Tibial nerve (tissue), 4 donors: ENCODE measurements around the gene MYH7.

Experiments
- EP300 ChIP-seq, 2 donors: sonication (generic); formaldehyde crosslinking; IDR thresholded peaks; one replicate each; pipeline ENCODE4 v1.6.1; 2017; ENCODE audit warnings: antibody characterized with exemption in 2 of 2, mild to moderate bottlenecking in 1 of 2
- POLR2A ChIP-seq, 2 donors: fragments of 450-650 bp; IDR thresholded peaks; one replicate each; pipeline ENCODE4 v1.6.1; 2017; ENCODE audit warnings: antibody characterized with exemption in 2 of 2, mild to moderate bottlenecking in 2 of 2, moderate library complexity in 2 of 2
- TF ChIP-seq, protein P1 (sequence below), 5 experiments: fragments of 200-600 bp in 3 of 5; fragments of 450-650 bp in 2 of 5; sonication (generic) in 3 of 5; IDR thresholded peaks; one replicate each; pipeline ENCODE4 v1.5.1; 2016 to 2019; ENCODE audit warnings: antibody characterized with exemption in 5 of 5, mild to moderate bottlenecking in 3 of 5, moderate library complexity in 2 of 5

DNA sequence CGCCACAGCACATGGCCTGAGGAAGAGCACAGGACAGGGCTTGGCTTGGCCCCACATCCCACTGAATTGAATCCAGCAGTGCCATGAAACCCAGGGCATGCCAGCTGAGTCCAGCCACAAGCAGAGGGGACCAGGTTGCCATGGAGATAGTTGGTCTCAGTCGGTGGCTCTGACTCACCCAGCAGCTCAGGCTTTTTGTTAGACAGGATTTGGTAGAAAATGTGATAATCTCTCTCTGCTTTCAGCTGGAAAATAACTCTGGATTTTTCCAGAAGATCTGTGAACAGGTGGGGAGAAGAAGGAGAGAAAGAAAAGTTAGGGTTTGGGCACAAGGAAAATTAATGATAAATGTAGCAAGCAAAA, 4.8 kb downstream of the MYH7 start:
- TF ChIP-seq, protein P1, sequence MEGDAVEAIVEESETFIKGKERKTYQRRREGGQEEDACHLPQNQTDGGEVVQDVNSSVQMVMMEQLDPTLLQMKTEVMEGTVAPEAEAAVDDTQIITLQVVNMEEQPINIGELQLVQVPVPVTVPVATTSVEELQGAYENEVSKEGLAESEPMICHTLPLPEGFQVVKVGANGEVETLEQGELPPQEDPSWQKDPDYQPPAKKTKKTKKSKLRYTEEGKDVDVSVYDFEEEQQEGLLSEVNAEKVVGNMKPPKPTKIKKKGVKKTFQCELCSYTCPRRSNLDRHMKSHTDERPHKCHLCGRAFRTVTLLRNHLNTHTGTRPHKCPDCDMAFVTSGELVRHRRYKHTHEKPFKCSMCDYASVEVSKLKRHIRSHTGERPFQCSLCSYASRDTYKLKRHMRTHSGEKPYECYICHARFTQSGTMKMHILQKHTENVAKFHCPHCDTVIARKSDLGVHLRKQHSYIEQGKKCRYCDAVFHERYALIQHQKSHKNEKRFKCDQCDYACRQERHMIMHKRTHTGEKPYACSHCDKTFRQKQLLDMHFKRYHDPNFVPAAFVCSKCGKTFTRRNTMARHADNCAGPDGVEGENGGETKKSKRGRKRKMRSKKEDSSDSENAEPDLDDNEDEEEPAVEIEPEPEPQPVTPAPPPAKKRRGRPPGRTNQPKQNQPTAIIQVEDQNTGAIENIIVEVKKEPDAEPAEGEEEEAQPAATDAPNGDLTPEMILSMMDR (IDR thresholded peaks at IDR 0.05) = no peak
- no peak for TF ChIP-seq POLR2A (IDR thresholded peaks at IDR 0.05)
- no peak for TF ChIP-seq EP300 (IDR thresholded peaks at IDR 0.05)
